ENCODE results near the gene CAV1. TPM values are rescaled to one million over a fixed set of nuclear protein-coding genes. Genes with fewer than 3 reads are reported as not detected.

Gene CAV1
- total and polyA plus RNA-seq, 4 donors, result 121 to 616 (median 323) TPM

- no peaks in the 10 kb centered on the region for H3K9me3 ChIP-seq (ENCODE audit: control insufficient read depth in 4 of 4, insufficient read depth in 3 of 4, low read length in 3 of 4)
- no peaks in the 10 kb centered on the region for H3K27me3 ChIP-seq (ENCODE audit: control insufficient read depth in 3 of 3, insufficient read depth in 3 of 3, low read length in 2 of 3)
- DNase-seq (peak in 2 of 3 donors; percentile 55 to 70), ATAC-seq (ENCODE audit: insufficient read depth, low FRiP score) (no peak)
- no peak for TF ChIP-seq CTCF (IDR thresholded peaks at IDR 0.05; ENCODE audit: control extremely low read depth, extremely low read depth)
- H3K4me1 ChIP-seq (ENCODE audit: control insufficient read depth in 5 of 5, insufficient read depth in 5 of 5, low read length in 5 of 5), result peaks cover 0 to 11% (median 0%) of the 10 kb centered on the region in 5 donors
- no peak overlapping the region for H3K27ac ChIP-seq (ENCODE audit: low read depth in 1 of 2, low read length in 1 of 2)
- no peaks in the 10 kb centered on the region for H3K36me3 ChIP-seq (ENCODE audit: control insufficient read depth in 4 of 4, insufficient read depth in 4 of 4, low read length in 4 of 4)
- no peak overlapping the region for H3K9ac ChIP-seq (ENCODE audit: insufficient read depth in 1 of 2, low read length in 2 of 2)
- no peak overlapping the region for H3K4me3 ChIP-seq
These were observed 8.5 kb upstream of the CAV1 start for GRCh38 chr7:116516324-116516723.

- H3K4me3 ChIP-seq, result no peak overlapping the region
- H3K9ac ChIP-seq (ENCODE audit: insufficient read depth in 1 of 2, low read length in 2 of 2), result no peak overlapping the region
- no peak for ATAC-seq (ENCODE audit: insufficient read depth, low FRiP score)
- H3K9me3 ChIP-seq (ENCODE audit: control insufficient read depth in 4 of 4, insufficient read depth in 3 of 4, low read length in 3 of 4), result no peaks in the 10 kb centered on the region
- H3K36me3 ChIP-seq (ENCODE audit: control insufficient read depth in 4 of 4, insufficient read depth in 4 of 4, low read length in 4 of 4), result no peaks in the 10 kb centered on the region
- H3K27me3 ChIP-seq (ENCODE audit: control insufficient read depth in 3 of 3, insufficient read depth in 3 of 3, low read length in 2 of 3), result no peaks in the 10 kb centered on the region
- 91 to 93% methylated on average over 1 of the region's 1 CpG for WGBS, 2 donors
- H3K27ac ChIP-seq (ENCODE audit: low read depth in 1 of 2, low read length in 1 of 2), result no peak overlapping the region
- DNase-seq, result no peak
- H3K4me1 ChIP-seq (ENCODE audit: control insufficient read depth in 5 of 5, insufficient read depth in 5 of 5, low read length in 5 of 5), result peaks cover 0 to 9% (median 0%) of the 10 kb centered on the region in 5 donors
- TF ChIP-seq CTCF (IDR thresholded peaks at IDR 0.05; ENCODE audit: control extremely low read depth, extremely low read depth), result no peak
These were observed 7.2 kb upstream of the CAV1 start for GRCh38 chr7:116517626-116518025.

GRCh38 chr7:116518961-116519360, 5.9 kb upstream of the CAV1 start:
- Histone ChIP-seq H3K36me3 (ENCODE audit: control insufficient read depth in 4 of 4, insufficient read depth in 4 of 4, low read length in 4 of 4) (no peaks in the 10 kb centered on the region), H3K27ac (ENCODE audit: low read depth in 1 of 2, low read length in 1 of 2) (no peak overlapping the region), H3K27me3 (ENCODE audit: control insufficient read depth in 3 of 3, insufficient read depth in 3 of 3, low read length in 2 of 3) (no peaks in the 10 kb centered on the region), H3K9ac (ENCODE audit: insufficient read depth in 1 of 2, low read length in 2 of 2) (no peak overlapping the region), H3K4me1 (ENCODE audit: control insufficient read depth in 5 of 5, insufficient read depth in 5 of 5, low read length in 5 of 5) (peaks cover 0 to 8% (median 3%) of the 10 kb centered on the region in 5 donors), H3K4me3 (no peak overlapping the region), H3K9me3 (ENCODE audit: control insufficient read depth in 4 of 4, insufficient read depth in 3 of 4, low read length in 3 of 4) (no peaks in the 10 kb centered on the region)
- no peak for ATAC-seq (ENCODE audit: insufficient read depth, low FRiP score)
- TF ChIP-seq CTCF (IDR thresholded peaks at IDR 0.05; ENCODE audit: control extremely low read depth, extremely low read depth), result no peak
- DNase-seq, result no peak

GRCh38 chr7:116521046-116521664, 3.7 kb upstream of the CAV1 start:
- H3K4me1 ChIP-seq (ENCODE audit: control insufficient read depth in 5 of 5, insufficient read depth in 5 of 5, low read length in 5 of 5), result peaks cover 0 to 17% (median 3%) of the 10 kb centered on the region in 5 donors
- no peaks in the 10 kb centered on the region for H3K9me3 ChIP-seq (ENCODE audit: control insufficient read depth in 4 of 4, insufficient read depth in 3 of 4, low read length in 3 of 4)
- TF ChIP-seq CTCF (IDR thresholded peaks at IDR 0.05; ENCODE audit: control extremely low read depth, extremely low read depth), result no peak
- H3K36me3 ChIP-seq (ENCODE audit: control insufficient read depth in 4 of 4, insufficient read depth in 4 of 4, low read length in 4 of 4), result no peaks in the 10 kb centered on the region
- ATAC-seq (ENCODE audit: insufficient read depth, low FRiP score) (no peak), DNase-seq (no peak)
- H3K27ac ChIP-seq (ENCODE audit: low read depth in 1 of 2, low read length in 1 of 2), result no peak overlapping the region
- no peak overlapping the region for H3K4me3 ChIP-seq
- H3K27me3 ChIP-seq (ENCODE audit: control insufficient read depth in 3 of 3, insufficient read depth in 3 of 3, low read length in 2 of 3), result no peaks in the 10 kb centered on the region
- 72 to 80% methylated on average over 6 of the region's 6 CpGs for WGBS, 2 donors
- no peak overlapping the region for H3K9ac ChIP-seq (ENCODE audit: insufficient read depth in 1 of 2, low read length in 2 of 2)

Data from lung (tissue), 12 donors.